H1 (cell line): Measurements from ENCODE around the gene CEP120. TPM values are rescaled to one million over a fixed set of nuclear protein-coding genes. Genes with fewer than 3 reads are reported as not detected.

Source experiments
- CTCF ChIA-PET: fragments of 300-600 bp; sonication (Branson Sonifier 250); formaldehyde crosslinking; loops from one replicate; lab custom pipeline; 2021; ENCODE audit not compliant: partially characterized antibody; lab: Charles Lee
- POLR2A ChIA-PET: fragments of 300-600 bp; sonication (Branson Sonifier 250); formaldehyde crosslinking; loops from one replicate; lab custom pipeline; 2021; ENCODE audit warnings: inconsistent platforms; ENCODE audit not compliant: partially characterized antibody; lab: Charles Lee
- DNase-seq, 2 experiments: peaks; one replicate each; pipeline versions ENCODE4 v3.0.0 to v3.0.0-alpha.2; 2010 to 2022; ENCODE audit warnings: low spot score in 2 of 2, low read depth in 1 of 2, mixed read lengths in 1 of 2
- FAIRE-seq: peaks from 2 replicates; lab custom pipeline; 2011; peaks lifted over from hg19 to GRCh38; lab: Jason Lieb, UNC
- H2AFZ ChIP-seq: 2 replicates; pipeline ENCODE4 v1.8.1; 2012; ENCODE audit warnings: low read length, inconsistent platforms
- H2AK5ac ChIP-seq: 2 replicates; pipeline ENCODE4 v1.6.1; 2013; ENCODE audit warnings: low read depth, low read length
- H2BK120ac ChIP-seq: replicated peaks from 2 replicates; pipeline ENCODE3; 2013; ENCODE audit warnings: low read depth, low read length, inconsistent platforms
- H2BK12ac ChIP-seq: 2 replicates; pipeline ENCODE4 v1.6.1; 2013; ENCODE audit warnings: low read depth, low read length
- H2BK15ac ChIP-seq: 2 replicates; pipeline ENCODE4 v1.6.1; 2013; ENCODE audit warnings: low read length
- H2BK20ac ChIP-seq: 2 replicates; pipeline ENCODE4 v1.6.1; 2013; ENCODE audit warnings: low read length
- H2BK5ac ChIP-seq: 2 replicates; pipeline ENCODE4 v1.6.1; 2013; ENCODE audit warnings: low read depth, low read length
- H3K14ac ChIP-seq: 2 replicates; pipeline ENCODE4 v1.6.1; 2013; ENCODE audit warnings: inconsistent platforms; ENCODE audit not compliant: insufficient read length
- H3K18ac ChIP-seq: 2 replicates; pipeline ENCODE4 v1.6.1; 2013; ENCODE audit warnings: low read length; ENCODE audit errors: extremely low read depth
- H3K23ac ChIP-seq: 2 replicates; pipeline ENCODE4 v1.6.1; 2013; ENCODE audit warnings: inconsistent platforms; ENCODE audit not compliant: insufficient read length
- H3K23me2 ChIP-seq: 2 replicates; pipeline ENCODE4 v1.6.1; 2013; ENCODE audit warnings: low read depth, low read length
- H3K27ac ChIP-seq: 2 replicates; pipeline ENCODE4 v1.6.1; 2011; ENCODE audit warnings: low read depth, low read length, inconsistent platforms
- H3K27me3 ChIP-seq, 4 experiments: replicated peaks in 1 of 4; 1 replicate in 1 of 4; 2 replicates in 3 of 4; pipeline versions ENCODE4 v1.6.1 to v1.8.1; 2011 to 2013; ENCODE audit warnings: low read length in 3 of 4, mild to moderate bottlenecking in 3 of 4, inconsistent platforms in 2 of 4, mixed read lengths in 2 of 4, moderate library complexity in 1 of 4; ENCODE audit not compliant: control insufficient read depth in 3 of 4, insufficient read depth in 3 of 4; ENCODE audit errors: extremely low read depth in 1 of 4
- H3K36me3 ChIP-seq, 4 experiments: 2 replicates each; pipeline versions ENCODE4 v1.6.1 to v1.8.1; 2011 to 2013; ENCODE audit warnings: mild to moderate bottlenecking in 4 of 4, low read length in 3 of 4, moderate library complexity in 2 of 4, control low read depth in 1 of 4, inconsistent platforms in 1 of 4; ENCODE audit not compliant: insufficient read depth in 4 of 4, control insufficient read depth in 2 of 4
- H3K4ac ChIP-seq: replicated peaks from 2 replicates; pipeline ENCODE3; 2013; ENCODE audit warnings: low read length, low read depth, mixed read lengths, inconsistent platforms; ENCODE audit not compliant: insufficient read length
- H3K4me1 ChIP-seq, 4 experiments: replicated peaks in 1 of 4; 1 replicate in 1 of 4; 2 replicates in 3 of 4; pipeline versions ENCODE4 v1.6.1 to v1.8.1; 2011 to 2013; ENCODE audit warnings: low read length in 3 of 4, inconsistent platforms in 2 of 4, mixed read lengths in 1 of 4; ENCODE audit not compliant: insufficient read depth in 4 of 4, control insufficient read depth in 3 of 4
- H3K4me2 ChIP-seq, 2 experiments: 2 replicates each; pipeline versions ENCODE4 v1.6.1 to v1.8.1; 2011 to 2013; ENCODE audit warnings: low read depth in 2 of 2, low read length in 2 of 2, control low read depth in 1 of 2, inconsistent platforms in 1 of 2, mild to moderate bottlenecking in 1 of 2; ENCODE audit not compliant: insufficient read depth in 1 of 2
- H3K4me3 ChIP-seq, 4 experiments: fragments of 200-600, 300-600 bp in 1 of 4; sonication (generic), shearing (Covaris generic), sonication (Bioruptor Twin) in 1 of 4; 2 replicates each; pipeline versions ENCODE4 v1.5.1 to v1.8.1; 2011 to 2016; ENCODE audit warnings: low read length in 4 of 4, low read depth in 3 of 4, control low read depth in 2 of 4, inconsistent platforms in 2 of 4, mild to moderate bottlenecking in 2 of 4, mixed read lengths in 1 of 4, moderate library complexity in 1 of 4; ENCODE audit not compliant: insufficient read depth in 2 of 4; ENCODE audit errors: extremely low read depth in 1 of 4
- H3K56ac ChIP-seq: replicated peaks from 2 replicates; pipeline ENCODE3; 2013; ENCODE audit warnings: low read depth, mild to moderate bottlenecking, mixed read lengths, low read length, inconsistent platforms; ENCODE audit not compliant: insufficient read length
- H3K79me1 ChIP-seq: 2 replicates; pipeline ENCODE4 v1.6.1; 2013; ENCODE audit warnings: low read depth, low read length, control low read depth
- H3K79me2 ChIP-seq, 2 experiments: 2 replicates each; pipeline versions ENCODE4 v1.6.1 to v1.8.1; 2012 to 2013; ENCODE audit warnings: low read length in 2 of 2, mild to moderate bottlenecking in 2 of 2, inconsistent platforms in 1 of 2; ENCODE audit not compliant: insufficient read depth in 2 of 2, control insufficient read depth in 1 of 2
- H3K9ac ChIP-seq, 4 experiments: replicated peaks in 1 of 4; 1 replicate in 1 of 4; 2 replicates in 3 of 4; pipeline versions ENCODE4 v1.6.1 to v1.8.1; 2011 to 2013; ENCODE audit warnings: low read depth in 3 of 4, low read length in 3 of 4, control low read depth in 2 of 4, mild to moderate bottlenecking in 2 of 4, moderate library complexity in 2 of 4, inconsistent platforms in 1 of 4; ENCODE audit errors: extremely low read depth in 1 of 4
- H3K9me3 ChIP-seq, 2 experiments: 2 replicates each; pipeline versions ENCODE4 v1.6.1 to v1.8.1; 2012 to 2013; ENCODE audit warnings: mild to moderate bottlenecking in 2 of 2, moderate library complexity in 2 of 2, control low read depth in 1 of 2, inconsistent platforms in 1 of 2, low read depth in 1 of 2, low read length in 1 of 2, mixed read lengths in 1 of 2; ENCODE audit not compliant: insufficient read depth in 2 of 2
- H4K20me1 ChIP-seq, 2 experiments: replicated peaks in 1 of 2; 2 replicates each; pipeline versions ENCODE3 to v1.8.1; 2011 to 2013; ENCODE audit warnings: inconsistent platforms in 2 of 2, low read length in 2 of 2, mild to moderate bottlenecking in 1 of 2; ENCODE audit not compliant: insufficient read depth in 2 of 2, control insufficient read depth in 1 of 2
- H4K5ac ChIP-seq: 2 replicates; pipeline ENCODE4 v1.6.1; 2013; ENCODE audit warnings: low read length, low read depth, mixed read lengths, inconsistent platforms; ENCODE audit not compliant: insufficient read length
- H4K8ac ChIP-seq: 2 replicates; pipeline ENCODE4 v1.8.0; 2013; ENCODE audit warnings: mild to moderate bottlenecking, moderate library complexity, low read length, inconsistent platforms; ENCODE audit not compliant: insufficient read depth; ENCODE audit errors: extremely low read depth
- H4K91ac ChIP-seq: replicated peaks from 2 replicates; pipeline ENCODE3; 2013; ENCODE audit warnings: low read length, mixed read lengths, inconsistent platforms; ENCODE audit not compliant: insufficient read length
- ATF2 ChIP-seq: IDR thresholded peaks from 2 replicates; pipeline ENCODE4 v1.6.1; 2012; ENCODE audit warnings: low read length, inconsistent platforms
- CEBPB ChIP-seq: IDR thresholded peaks from 2 replicates; pipeline ENCODE4 v1.6.1; 2012; ENCODE audit warnings: low read depth, low read length
- CHD2 ChIP-seq: IDR thresholded peaks from 2 replicates; pipeline ENCODE4 v1.6.1; 2012; ENCODE audit warnings: low read length, improper control_type of control experiment
- CREB1 ChIP-seq: IDR thresholded peaks from 2 replicates; pipeline ENCODE4 v1.6.1; 2012; ENCODE audit warnings: inconsistent platforms
- EP300 ChIP-seq, 2 experiments: IDR thresholded peaks; 1 replicate in 1 of 2; 2 replicates in 1 of 2; pipeline ENCODE4 v1.6.1; 2011 to 2012; ENCODE audit warnings: low read depth in 2 of 2, low read length in 2 of 2, mild to moderate bottlenecking in 2 of 2, borderline replicate concordance in 1 of 2, inconsistent platforms in 1 of 2, moderate library complexity in 1 of 2
- GABPA ChIP-seq: IDR thresholded peaks from 2 replicates; pipeline ENCODE4 v1.6.1; 2011; ENCODE audit warnings: mild to moderate bottlenecking, low read length, moderate library complexity, borderline replicate concordance; ENCODE audit not compliant: insufficient read depth
- GTF2F1 ChIP-seq: IDR thresholded peaks from 2 replicates; pipeline ENCODE4 v1.6.1; 2012; ENCODE audit warnings: low read depth, low read length, improper control_type of control experiment, borderline replicate concordance
- RAD21 ChIP-seq, 2 experiments: IDR thresholded peaks in 1 of 2; conservative IDR thresholded peaks in 1 of 2; 2 replicates each; pipeline ENCODE4 v1.6.1; 2011; ENCODE audit warnings: low read depth in 2 of 2, low read length in 2 of 2, improper control_type of control experiment in 1 of 2, inconsistent platforms in 1 of 2, mild to moderate bottlenecking in 1 of 2, moderate library complexity in 1 of 2
- SIN3A ChIP-seq, 2 experiments: IDR thresholded peaks in 1 of 2; conservative IDR thresholded peaks in 1 of 2; 2 replicates each; pipeline ENCODE4 v1.6.1; 2011 to 2012; ENCODE audit warnings: low read length in 2 of 2, improper control_type of control experiment in 1 of 2, low read depth in 1 of 2, mild to moderate bottlenecking in 1 of 2
- SIX5 ChIP-seq: IDR thresholded peaks from 2 replicates; pipeline ENCODE4 v1.6.1; 2011; ENCODE audit warnings: mild to moderate bottlenecking, low read depth, low read length
- SP1 ChIP-seq: IDR thresholded peaks from 2 replicates; pipeline ENCODE4 v1.6.1; 2011; ENCODE audit warnings: low read depth, low read length
- TAF1 ChIP-seq: IDR thresholded peaks from 2 replicates; pipeline ENCODE4 v1.6.1; 2011; ENCODE audit warnings: mild to moderate bottlenecking, low read depth, low read length
- YY1 ChIP-seq: IDR thresholded peaks from 2 replicates; pipeline ENCODE4 v1.6.1; 2011; ENCODE audit warnings: low read depth, mild to moderate bottlenecking, low read length
- WGBS, 2 experiments: shearing (Covaris generic) in 1 of 2; methylation state at CpG; one replicate each; pipeline versions ENCODE4 v1.1.6 to v1.1.7; 2013 to 2015; ENCODE audit warnings: low lambda C conversion rate in 2 of 2, mixed read lengths in 2 of 2, inconsistent platforms in 1 of 2, low coverage in 1 of 2, missing lambda C conversion rate in 1 of 2; ENCODE audit not compliant: insufficient replicate concordance in 2 of 2, insufficient coverage in 1 of 2, insufficient read length in 1 of 2; ENCODE audit errors: extremely low coverage in 1 of 2, missing lambda C conversion rate in 1 of 2; 5-methylcytosine and 5-hydroxymethylcytosine counted together
- polyA plus RNA-seq, 7 experiments: library from polyadenylated mRNA; depleted of rRNA in 3 of 7; stranded (reverse) in 5 of 7; unstranded in 2 of 7; fragments of >200 nt in 5 of 7; fragments of 200-250 nt in 2 of 7; gene quantifications; 1 replicate in 5 of 7; 2 replicates in 1 of 7; 4 replicates in 1 of 7; pipeline versions ENCODE4 v1.2.1 to v1.2.3, GENCODE V29; 2011 to 2013; ENCODE audit warnings: missing spikeins in 2 of 7, mixed read lengths in 2 of 7
- total RNA-seq: library from RNA; stranded (reverse); fragmentation: NEBNext Ultra II Directional; extraction: Animal tissue kit (Norgen Biotek cat#: 25700); gene quantifications from 2 replicates; pipeline ENCODE4 v1.2.1, GENCODE V29; 2021

The CEP120 gene
- total and polyA plus RNA-seq, 2 of the 8 experiments (the other 6 are each of a cell fraction or from before 2014, with no cell fraction given): 9.3 to 17.9 TPM

GRCh38 chr5:123365156-123365555 is 58.0 kb downstream of the CEP120 start:
- ChIA-PET CTCF (no interaction called here), POLR2A (no interaction called here)
- Histone ChIP-seq H3K27me3 (no peaks in the 10 kb centered on the region), H4K8ac (no peak overlapping the region), H2AFZ (no peak overlapping the region), H3K9me3 (no peaks in the 10 kb centered on the region), H2BK120ac (no peak overlapping the region), H3K4me2 (no peak overlapping the region), H3K4me1 (no peaks in the 10 kb centered on the region), H3K27ac (no peak overlapping the region), H3K14ac (no peak overlapping the region), H3K9ac (no peak overlapping the region), H3K79me2 (no peaks in the 10 kb centered on the region), H4K5ac (no peak overlapping the region), H3K56ac (no peak overlapping the region), H3K79me1 (no peaks in the 10 kb centered on the region), H2BK12ac (no peak overlapping the region), H4K20me1 (no peaks in the 10 kb centered on the region), H4K91ac (no peak overlapping the region), H3K23me2 (no peaks in the 10 kb centered on the region), H3K4ac (no peak overlapping the region), H2BK20ac (no peak overlapping the region), H2BK15ac (no peak overlapping the region), H3K36me3 (peaks cover 0 to 5% (median 0%) of the 10 kb centered on the region in 4 experiments; a peak in 2 of 8 replicates), H2AK5ac (no peak overlapping the region), H3K18ac (no peak overlapping the region), H3K23ac (no peak overlapping the region), H3K4me3 (no peak overlapping the region), H2BK5ac (no peak overlapping the region)
- WGBS, 2 experiments: 86% methylated on average over 1 of the region's 1 CpG; no CpG with 5 or more reads in 1 of the 2 experiments
- DNase-seq: no peak
- no peak for FAIRE-seq
- no peak for TF ChIP-seq SP1
- no peak for TF ChIP-seq CEBPB
- TF ChIP-seq CHD2: no peak
- no peak for TF ChIP-seq YY1
- TF ChIP-seq SIX5: no peak
- TF ChIP-seq EP300 (IDR thresholded peaks at IDR 0.05; ENCODE audit: borderline replicate concordance in 1 of 2, low read depth in 2 of 2, low read length in 2 of 2): no peak
- no peak for TF ChIP-seq GTF2F1
- TF ChIP-seq SIN3A (conservative IDR thresholded peaks at IDR 0.05 in 1 of 2, IDR thresholded peaks at IDR 0.05 in 1 of 2; ENCODE audit: low read depth in 1 of 2, low read length in 2 of 2): no peak
- TF ChIP-seq TAF1: no peak
- TF ChIP-seq GABPA: no peak
- no peak for TF ChIP-seq ATF2
- TF ChIP-seq RAD21 (IDR thresholded peaks at IDR 0.05 in 1 of 2, conservative IDR thresholded peaks at IDR 0.05 in 1 of 2; ENCODE audit: low read depth in 2 of 2, low read length in 2 of 2): no peak
- TF ChIP-seq CREB1: no peak
